IPS DF 4.7 (cell line): ENCODE data around the gene RSPH4A.
"Not testable (repeated sequence)": the region's sequence is repeated elsewhere in the genome, so short reads cannot be mapped to it uniquely, and the experiment has no call there.

Experiments used
- DNase-seq: peaks from one replicate; pipeline ENCODE4 v3.0.0-alpha.2; 2013; ENCODE audit warnings: low spot score; ENCODE audit errors: extremely low read depth

The RSPH4A gene

DNA sequence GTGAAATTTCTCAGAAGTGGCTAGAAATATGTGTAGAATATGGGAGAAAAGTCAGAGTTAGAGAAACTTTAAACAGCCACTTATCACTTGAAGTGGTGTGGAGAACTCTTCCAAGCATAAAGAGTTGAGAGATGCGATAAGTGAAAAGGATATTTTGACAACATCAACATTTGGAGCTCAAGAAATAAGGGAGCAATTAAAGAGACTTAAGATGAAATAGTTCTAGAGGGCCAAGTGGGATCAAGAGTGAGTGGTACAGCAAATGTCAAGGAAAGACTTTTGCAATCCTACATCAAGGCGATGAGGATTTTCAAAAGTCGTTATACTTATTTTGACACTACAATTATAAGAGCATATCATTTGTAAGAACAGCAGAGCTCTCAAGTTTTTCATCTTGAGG, 9.6 kb downstream of the RSPH4A start:
- no peak for DNase-seq

DNA sequence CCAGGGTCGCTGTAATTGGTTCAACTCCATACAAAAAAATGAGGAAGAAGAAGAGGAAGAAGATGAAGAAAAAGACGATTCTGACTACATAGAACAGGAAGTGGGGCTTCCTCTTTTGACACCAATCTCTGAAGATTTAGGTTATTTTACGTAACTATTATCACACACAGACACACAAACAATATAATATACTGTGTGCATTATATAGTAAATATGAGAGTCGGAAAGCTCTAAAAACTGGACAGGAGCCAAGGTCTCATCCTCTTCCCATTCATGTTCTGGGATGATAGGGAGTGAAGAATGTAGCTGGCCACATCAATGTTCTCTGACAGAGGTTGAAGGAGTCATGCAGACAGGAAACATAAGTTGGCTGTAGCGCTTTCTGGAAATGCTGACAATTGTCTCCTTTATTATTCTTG, 13.3 kb downstream of the RSPH4A start:
- DNase-seq, result no peak

DNA sequence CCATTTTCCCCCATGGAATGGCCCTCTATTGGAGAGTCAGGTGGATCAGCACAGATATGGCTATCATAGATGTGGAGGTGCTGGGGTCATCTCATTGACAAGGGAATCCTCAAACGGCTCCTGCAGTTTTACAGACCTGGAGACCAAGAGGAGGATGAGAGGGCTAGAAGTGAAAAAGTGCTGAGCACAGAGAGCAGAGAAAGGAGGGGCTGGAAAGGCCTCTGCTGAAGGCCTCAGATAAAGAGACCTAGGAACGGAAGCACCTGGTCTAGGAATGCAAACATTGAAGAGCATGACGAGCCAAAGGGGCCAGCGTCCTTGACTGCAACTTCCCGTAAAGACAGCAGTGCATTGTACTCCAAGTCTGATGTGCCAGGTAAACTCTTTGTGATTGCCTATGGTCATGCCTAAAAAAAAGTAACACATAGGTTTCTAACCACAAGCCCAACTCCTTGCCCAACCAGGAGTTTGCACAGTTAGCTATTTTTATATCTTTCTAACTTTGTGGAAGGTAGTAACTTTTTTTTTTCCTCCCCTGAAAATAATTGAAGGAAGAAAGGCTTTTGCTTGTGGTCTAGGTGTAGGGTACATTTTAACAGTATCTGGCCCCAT, 15.2 kb downstream of the RSPH4A start:
- no peak for DNase-seq

DNA sequence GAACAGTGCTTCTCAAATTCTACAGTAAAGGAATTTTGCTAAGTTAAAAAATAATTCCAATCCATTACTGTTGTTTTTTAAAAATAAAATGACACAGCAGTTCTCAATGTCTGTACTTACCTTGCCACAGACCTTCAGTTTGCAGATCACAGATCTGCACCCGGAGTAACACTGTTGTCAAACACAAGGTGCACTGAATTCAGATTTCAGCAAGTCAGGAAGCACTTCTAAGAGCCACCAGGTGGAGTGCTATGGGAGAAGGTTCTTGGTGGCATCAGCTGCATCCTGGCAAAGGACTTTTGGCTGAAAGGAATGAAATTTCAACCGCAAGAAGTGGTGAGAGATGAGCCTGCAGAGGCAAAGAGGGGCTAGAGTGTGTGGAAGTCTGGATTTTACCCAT, 17.4 kb downstream of the RSPH4A start:
- no peak for DNase-seq

DNA sequence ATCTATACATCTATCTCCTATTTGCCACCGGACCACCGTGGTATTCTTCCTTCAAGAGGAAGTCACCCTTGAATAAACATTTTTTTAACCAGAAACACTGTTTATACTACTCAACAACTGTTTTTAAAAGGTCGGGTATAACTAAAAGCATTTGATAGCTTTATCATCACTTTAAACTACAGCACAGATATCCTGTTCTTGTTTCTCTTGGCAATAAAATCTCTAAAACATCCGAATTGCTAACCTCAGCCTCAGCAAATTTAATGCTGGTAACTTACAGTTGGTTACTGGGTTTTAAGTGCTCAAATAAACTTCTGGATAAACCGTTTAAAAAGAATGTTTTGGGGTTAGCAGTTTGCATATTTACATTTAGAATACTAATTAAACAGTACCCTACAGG, 31.9 kb downstream of the RSPH4A start:
- DNase-seq, result no peak

DNA sequence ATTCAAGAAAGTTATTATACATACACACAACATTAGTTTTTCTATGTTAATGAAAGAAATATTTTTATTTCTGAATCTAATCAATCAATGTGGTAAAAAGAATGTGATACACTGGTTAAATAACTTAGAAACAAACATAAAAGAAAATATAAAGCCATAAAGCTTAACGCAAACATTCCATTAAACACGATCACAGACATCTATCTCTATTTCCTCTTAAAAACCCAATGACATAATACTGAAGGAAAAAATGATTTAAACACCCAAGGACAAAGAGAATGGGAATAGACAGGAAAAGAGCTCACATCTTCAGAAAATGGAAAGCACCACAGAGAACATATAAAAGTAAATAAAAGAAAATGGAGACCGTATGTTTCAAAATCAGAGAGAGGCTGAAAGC, 32.9 kb downstream of the RSPH4A start:
- no peak for DNase-seq

DNA sequence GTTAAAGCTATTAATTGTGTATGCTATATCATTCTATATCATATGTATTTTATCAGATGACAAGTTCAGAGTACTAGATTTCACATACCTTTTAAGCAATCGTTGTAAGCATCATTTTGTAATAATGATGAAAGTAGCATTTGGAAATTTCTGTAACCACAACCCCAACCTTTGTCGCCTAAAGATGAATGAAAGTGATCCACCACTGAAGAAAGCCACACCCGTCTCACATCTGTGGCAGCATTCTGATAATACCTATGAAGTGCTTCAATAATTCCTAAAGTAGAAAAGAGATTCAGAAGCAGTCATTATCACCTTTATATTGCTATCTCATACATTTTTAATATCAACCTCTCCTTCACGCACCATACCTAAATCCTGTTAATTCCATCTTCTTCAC, 35.6 kb downstream of the RSPH4A start:
- DNase-seq, result no peak

DNA sequence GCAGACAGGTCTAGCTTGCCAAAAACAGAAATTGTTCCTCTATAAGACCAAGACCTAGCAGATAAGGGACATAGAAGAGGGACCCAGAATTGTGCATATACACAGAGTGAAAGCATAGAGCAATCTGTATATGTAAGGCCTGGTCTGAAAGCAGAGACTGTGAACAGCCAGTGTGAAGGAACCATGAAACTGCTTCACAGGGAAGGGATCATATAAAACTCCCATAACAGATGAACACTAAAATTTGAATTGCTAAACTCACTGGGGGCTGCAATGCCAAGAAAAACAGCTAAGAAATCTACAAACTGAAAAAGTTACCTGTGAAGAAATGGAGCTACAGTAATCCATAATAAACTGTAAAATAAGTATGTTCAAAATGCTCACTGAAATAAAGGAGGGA, 45.3 kb downstream of the RSPH4A start:
- no peak for DNase-seq

DNA sequence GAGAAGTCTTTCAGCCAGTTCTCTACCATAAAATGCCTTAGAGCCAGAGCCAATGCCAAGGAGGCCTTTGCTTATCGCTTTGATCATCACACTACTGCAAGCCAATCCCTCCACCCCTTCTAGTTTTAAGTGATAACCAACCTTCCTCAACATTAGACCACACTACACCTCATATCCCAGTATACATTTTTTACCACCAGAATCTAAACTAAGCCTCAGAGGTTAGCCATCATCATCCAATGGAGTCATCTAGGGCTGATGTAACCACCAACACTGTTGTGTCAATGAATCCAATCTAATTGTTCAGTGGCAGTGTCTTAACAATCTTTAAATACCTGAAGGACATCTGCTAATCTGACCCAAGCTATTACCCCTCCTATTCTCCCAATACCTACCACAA, 45.9 kb downstream of the RSPH4A start:
- DNase-seq, result no peak

DNA sequence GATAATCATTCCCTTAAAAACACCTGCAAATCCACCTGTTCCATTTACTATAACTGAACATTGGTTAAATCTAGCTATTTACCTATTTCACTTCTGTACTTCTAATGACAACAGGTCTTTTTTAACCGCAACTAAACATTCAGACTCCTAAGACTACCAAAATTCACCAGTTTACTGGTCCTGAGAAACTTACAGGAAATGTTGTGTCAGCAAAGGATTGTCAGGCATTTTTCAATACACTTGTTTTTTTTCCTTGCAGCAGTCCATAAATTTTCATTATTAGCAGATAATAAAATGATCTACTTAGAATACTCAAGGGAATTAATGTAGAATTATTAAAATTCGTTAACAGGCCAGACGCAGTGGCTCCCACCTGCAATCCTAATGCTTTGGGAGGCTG, 47.0 kb downstream of the RSPH4A start:
- no peak for DNase-seq

DNA sequence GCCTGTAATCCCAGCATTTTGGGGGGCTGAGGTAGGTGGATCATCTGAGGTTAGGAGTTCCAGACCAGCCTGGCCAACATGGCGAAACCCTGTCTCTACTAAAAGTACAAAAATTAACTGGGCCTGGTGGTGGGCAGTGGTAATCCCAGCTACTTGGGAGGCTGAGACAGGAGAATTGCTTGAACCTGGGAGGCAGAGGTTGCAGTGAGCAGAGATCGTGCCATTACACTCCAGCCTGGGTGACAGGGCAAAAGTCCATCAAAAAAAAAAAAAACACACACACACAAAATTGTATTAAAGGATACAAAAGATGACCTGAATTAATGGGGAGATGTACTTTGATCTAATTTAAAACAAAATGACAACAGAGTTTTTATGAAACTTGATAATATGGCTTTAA, 47.9 kb downstream of the RSPH4A start:
- DNase-seq, result not testable (repeated sequence)

DNA sequence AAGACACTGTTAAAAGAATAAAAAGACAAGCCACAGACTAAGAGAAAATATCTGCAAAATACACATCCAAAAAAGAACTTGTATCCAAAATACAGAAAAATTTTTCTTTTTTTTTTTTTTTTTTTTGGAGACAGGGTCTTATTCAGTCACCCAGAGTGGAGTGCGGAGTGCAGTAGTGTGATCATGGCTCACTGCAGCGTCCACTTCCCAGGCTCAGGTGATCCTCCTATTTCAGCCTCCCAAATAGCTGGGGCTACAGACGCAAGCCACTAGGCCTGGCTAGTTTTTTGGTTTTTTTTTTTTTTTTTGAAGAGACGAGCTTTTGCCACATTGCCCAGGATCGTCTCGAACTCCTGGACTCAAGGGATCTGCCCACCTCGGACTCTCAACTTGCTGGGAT, 49.2 kb downstream of the RSPH4A start:
- no peak for DNase-seq

DNA sequence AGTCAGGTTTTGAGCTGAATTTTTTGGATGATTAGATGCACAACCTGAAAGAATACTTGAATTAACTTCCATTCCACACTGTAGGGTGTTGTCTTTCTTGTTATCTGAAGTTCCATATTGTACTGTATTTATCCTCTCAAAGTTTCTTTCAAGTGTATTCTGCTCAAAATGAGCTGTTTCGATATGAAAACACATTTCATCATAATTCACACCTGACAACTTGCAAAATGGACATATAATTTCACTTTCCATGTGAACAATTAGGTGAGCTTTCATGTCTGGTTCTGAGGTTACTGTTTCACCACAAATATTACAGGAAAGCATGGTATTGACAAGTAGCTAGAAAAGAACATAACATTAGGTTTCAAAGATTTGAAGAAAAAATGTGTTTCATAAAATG, 50.6 kb downstream of the RSPH4A start:
- DNase-seq, result no peak

DNA sequence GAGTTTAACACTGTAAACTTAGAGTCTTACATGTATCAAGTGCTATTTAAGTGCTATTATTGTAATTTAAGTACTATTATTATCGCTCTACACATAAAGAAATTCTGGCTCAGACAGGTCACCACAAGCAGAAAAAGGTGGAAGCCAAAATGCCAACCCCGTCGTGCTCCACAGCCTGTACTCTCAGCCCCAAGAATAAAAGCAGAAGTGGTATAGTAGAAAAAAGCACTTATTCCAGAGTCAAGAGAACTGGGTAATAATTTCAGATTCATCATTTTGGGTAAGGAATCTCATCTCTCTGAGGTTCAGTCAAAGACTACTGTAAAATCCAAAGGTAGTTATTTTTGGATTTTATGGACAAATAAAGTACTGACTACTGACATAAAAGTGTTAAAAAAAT, 51.3 kb downstream of the RSPH4A start:
- no peak for DNase-seq

DNA sequence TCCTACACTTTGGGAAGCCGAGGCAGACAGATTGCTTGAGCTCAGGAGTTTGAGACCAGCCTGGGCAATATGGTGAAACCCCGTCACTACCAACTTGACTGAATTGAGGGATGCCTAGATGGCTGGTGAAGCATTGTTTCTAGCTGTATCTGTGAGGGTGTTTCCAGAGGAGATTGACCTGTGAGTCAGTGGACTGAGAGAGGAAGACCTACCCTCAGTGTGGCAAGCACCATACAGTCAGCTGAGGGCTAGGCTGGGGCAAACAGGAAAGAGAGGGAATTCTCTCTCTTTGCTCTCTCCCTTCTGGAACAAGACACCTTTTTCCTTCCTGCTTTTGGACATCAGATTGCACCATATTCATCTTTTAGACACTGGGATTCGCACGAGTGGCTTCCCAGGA, 56.0 kb downstream of the RSPH4A start:
- no peak for DNase-seq

DNA sequence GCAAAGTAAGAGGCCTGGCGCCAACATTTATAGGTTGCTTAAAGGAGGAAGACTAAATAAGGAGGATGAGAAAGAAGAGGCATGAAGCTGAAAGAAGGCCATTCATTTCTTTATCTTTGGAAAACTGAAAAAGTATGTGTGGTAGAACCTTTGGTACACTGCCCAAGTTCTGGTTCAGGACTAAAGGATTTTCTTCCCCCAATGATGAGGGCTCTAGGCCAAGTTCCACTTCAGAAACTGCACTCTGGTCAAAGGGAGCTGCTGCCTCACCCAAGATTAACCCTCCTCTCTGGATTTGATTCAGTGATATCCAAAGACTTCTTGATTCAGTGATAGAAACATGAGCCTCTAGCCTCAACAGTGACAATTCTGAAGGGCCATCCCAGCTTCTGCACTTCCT, 59.7 kb downstream of the RSPH4A start:
- DNase-seq, result no peak

DNA sequence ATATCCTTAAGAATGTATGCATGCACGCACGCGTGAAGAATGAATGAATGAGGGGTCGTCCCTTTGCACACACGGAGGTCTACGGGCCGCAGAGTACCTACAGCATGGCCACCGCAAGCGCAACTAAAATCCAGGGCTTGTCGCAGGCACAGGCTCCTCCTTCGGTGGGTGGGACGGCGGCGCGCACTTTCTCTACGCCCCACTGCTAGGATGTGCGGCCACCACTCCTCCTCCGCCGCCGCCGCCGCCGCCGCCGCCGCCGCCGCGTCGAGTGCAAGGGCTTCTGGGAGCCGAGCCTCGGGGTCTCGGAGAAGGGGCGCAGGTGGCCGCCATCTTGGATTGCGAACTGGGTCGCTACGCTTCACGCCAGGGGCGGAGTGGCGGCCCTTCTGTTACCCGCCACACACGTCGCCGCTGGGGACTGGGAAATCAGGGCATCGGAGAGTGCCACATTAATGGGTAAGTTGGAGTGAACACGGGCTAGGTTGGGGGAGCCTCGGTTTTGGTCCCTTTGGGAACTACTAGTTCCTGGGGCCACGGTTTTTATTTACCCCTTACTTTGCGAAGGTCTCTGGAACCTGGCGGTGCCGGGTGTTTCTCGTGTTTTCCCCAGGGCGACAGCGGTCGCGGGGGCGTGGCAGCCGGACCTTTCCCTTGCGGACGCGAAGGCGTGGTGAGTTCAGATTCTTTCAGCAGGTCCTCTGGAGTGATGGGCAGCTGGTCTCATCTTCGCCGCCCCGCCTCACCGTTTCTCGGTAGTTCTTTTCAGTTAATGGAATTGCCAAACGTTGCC, 64.8 kb downstream of the RSPH4A start, which contains the start of gene KPNA5:
KPNA5 (plus strand) TSS at position 332 of the 793 bp plus-strand sequence; CDS start at position 456, 124 bp downstream.
- no peak for DNase-seq

DNA sequence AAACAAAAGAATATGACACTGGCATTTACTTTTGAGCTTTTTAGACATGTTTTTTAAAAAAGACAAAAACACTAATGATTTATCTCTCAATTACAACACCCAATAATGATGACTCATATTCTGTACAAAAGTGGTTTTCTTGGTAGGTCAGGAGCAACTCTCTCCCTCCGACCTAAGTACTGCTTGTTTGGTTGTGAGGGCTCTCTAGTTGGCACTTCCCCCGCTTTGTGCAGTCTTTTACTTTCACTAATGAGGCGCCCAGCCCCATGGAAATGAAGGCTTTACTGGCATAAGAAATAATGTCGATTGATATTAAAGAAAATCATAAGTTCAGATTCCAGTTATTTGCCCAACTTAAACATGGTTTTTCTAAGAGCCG, 66.0 kb downstream of the RSPH4A start:
- no peak for DNase-seq
